PC-3 (cell line): ENCODE results near the gene CCL13.

Experiments
- EZH2 ChIP-seq: fragments of 300-600 bp; sonication (generic); IDR thresholded peaks from one replicate; pipeline ENCODE4 v1.6.1; 2017; ENCODE audit warnings: antibody characterized with exemption, mild to moderate bottlenecking, low read length; ENCODE audit not compliant: unreplicated experiment
- EZH2phosphoT487 ChIP-seq: fragments of 300-600 bp; sonication (generic); IDR thresholded peaks from 2 replicates; pipeline ENCODE4 v1.6.1; 2018; ENCODE audit warnings: mild to moderate bottlenecking, antibody characterized with exemption, low read length, borderline replicate concordance
- TF ChIP-seq, protein P1 (sequence below): fragments of 300-600 bp; sonication (generic); conservative IDR thresholded peaks from 2 replicates; pipeline ENCODE4 v1.5.1; 2017; ENCODE audit warnings: antibody characterized with exemption, low read depth, mild to moderate bottlenecking, low read length

GRCh38 chr17:34386697-34387550, 30.6 kb downstream of the CCL13 start:
- TF ChIP-seq, protein P1, sequence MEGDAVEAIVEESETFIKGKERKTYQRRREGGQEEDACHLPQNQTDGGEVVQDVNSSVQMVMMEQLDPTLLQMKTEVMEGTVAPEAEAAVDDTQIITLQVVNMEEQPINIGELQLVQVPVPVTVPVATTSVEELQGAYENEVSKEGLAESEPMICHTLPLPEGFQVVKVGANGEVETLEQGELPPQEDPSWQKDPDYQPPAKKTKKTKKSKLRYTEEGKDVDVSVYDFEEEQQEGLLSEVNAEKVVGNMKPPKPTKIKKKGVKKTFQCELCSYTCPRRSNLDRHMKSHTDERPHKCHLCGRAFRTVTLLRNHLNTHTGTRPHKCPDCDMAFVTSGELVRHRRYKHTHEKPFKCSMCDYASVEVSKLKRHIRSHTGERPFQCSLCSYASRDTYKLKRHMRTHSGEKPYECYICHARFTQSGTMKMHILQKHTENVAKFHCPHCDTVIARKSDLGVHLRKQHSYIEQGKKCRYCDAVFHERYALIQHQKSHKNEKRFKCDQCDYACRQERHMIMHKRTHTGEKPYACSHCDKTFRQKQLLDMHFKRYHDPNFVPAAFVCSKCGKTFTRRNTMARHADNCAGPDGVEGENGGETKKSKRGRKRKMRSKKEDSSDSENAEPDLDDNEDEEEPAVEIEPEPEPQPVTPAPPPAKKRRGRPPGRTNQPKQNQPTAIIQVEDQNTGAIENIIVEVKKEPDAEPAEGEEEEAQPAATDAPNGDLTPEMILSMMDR: no peak
- TF ChIP-seq EZH2: no peak
- TF ChIP-seq EZH2phosphoT487: no peak
